H1 (cell line): ENCODE results near the gene ERI3. TPM values are rescaled to one million over a fixed set of nuclear protein-coding genes. Genes with fewer than 3 reads are reported as not detected.
A peak's percentile ranks its signal among the peaks of the same experiment; 100 is the strongest.

Experiments
- CTCF ChIA-PET: fragments of 300-600 bp; sonication (Branson Sonifier 250); formaldehyde crosslinking; loops from one replicate; lab custom pipeline; 2021; ENCODE audit not compliant: partially characterized antibody; lab: Charles Lee
- POLR2A ChIA-PET: fragments of 300-600 bp; sonication (Branson Sonifier 250); formaldehyde crosslinking; loops from one replicate; lab custom pipeline; 2021; ENCODE audit warnings: inconsistent platforms; ENCODE audit not compliant: partially characterized antibody; lab: Charles Lee
- DNase-seq, 2 experiments: peaks; one replicate each; pipeline versions ENCODE4 v3.0.0 to v3.0.0-alpha.2; 2010 to 2022; ENCODE audit warnings: low spot score in 2 of 2, low read depth in 1 of 2, mixed read lengths in 1 of 2
- FAIRE-seq: peaks from 2 replicates; lab custom pipeline; 2011; peaks lifted over from hg19 to GRCh38; lab: Jason Lieb, UNC
- H2AFZ ChIP-seq: 2 replicates; pipeline ENCODE4 v1.8.1; 2012; ENCODE audit warnings: low read length, inconsistent platforms
- H2AK5ac ChIP-seq: 2 replicates; pipeline ENCODE4 v1.6.1; 2013; ENCODE audit warnings: low read depth, low read length
- H2BK120ac ChIP-seq: replicated peaks from 2 replicates; pipeline ENCODE3; 2013; ENCODE audit warnings: low read depth, low read length, inconsistent platforms
- H2BK12ac ChIP-seq: 2 replicates; pipeline ENCODE4 v1.6.1; 2013; ENCODE audit warnings: low read depth, low read length
- H2BK15ac ChIP-seq: 2 replicates; pipeline ENCODE4 v1.6.1; 2013; ENCODE audit warnings: low read length
- H2BK20ac ChIP-seq: 2 replicates; pipeline ENCODE4 v1.6.1; 2013; ENCODE audit warnings: low read length
- H2BK5ac ChIP-seq: 2 replicates; pipeline ENCODE4 v1.6.1; 2013; ENCODE audit warnings: low read depth, low read length
- H3K14ac ChIP-seq: 2 replicates; pipeline ENCODE4 v1.6.1; 2013; ENCODE audit warnings: inconsistent platforms; ENCODE audit not compliant: insufficient read length
- H3K18ac ChIP-seq: 2 replicates; pipeline ENCODE4 v1.6.1; 2013; ENCODE audit warnings: low read length; ENCODE audit errors: extremely low read depth
- H3K23ac ChIP-seq: 2 replicates; pipeline ENCODE4 v1.6.1; 2013; ENCODE audit warnings: inconsistent platforms; ENCODE audit not compliant: insufficient read length
- H3K23me2 ChIP-seq: 2 replicates; pipeline ENCODE4 v1.6.1; 2013; ENCODE audit warnings: low read depth, low read length
- H3K27ac ChIP-seq: 2 replicates; pipeline ENCODE4 v1.6.1; 2011; ENCODE audit warnings: low read depth, low read length, inconsistent platforms
- H3K27me3 ChIP-seq, 4 experiments: replicated peaks in 1 of 4; 1 replicate in 1 of 4; 2 replicates in 3 of 4; pipeline versions ENCODE4 v1.6.1 to v1.8.1; 2011 to 2013; ENCODE audit warnings: low read length in 3 of 4, mild to moderate bottlenecking in 3 of 4, inconsistent platforms in 2 of 4, mixed read lengths in 2 of 4, moderate library complexity in 1 of 4; ENCODE audit not compliant: control insufficient read depth in 3 of 4, insufficient read depth in 3 of 4; ENCODE audit errors: extremely low read depth in 1 of 4
- H3K36me3 ChIP-seq, 4 experiments: 2 replicates each; pipeline versions ENCODE4 v1.6.1 to v1.8.1; 2011 to 2013; ENCODE audit warnings: mild to moderate bottlenecking in 4 of 4, low read length in 3 of 4, moderate library complexity in 2 of 4, control low read depth in 1 of 4, inconsistent platforms in 1 of 4; ENCODE audit not compliant: insufficient read depth in 4 of 4, control insufficient read depth in 2 of 4
- H3K4ac ChIP-seq: replicated peaks from 2 replicates; pipeline ENCODE3; 2013; ENCODE audit warnings: low read length, low read depth, mixed read lengths, inconsistent platforms; ENCODE audit not compliant: insufficient read length
- H3K4me1 ChIP-seq, 4 experiments: replicated peaks in 1 of 4; 1 replicate in 1 of 4; 2 replicates in 3 of 4; pipeline versions ENCODE4 v1.6.1 to v1.8.1; 2011 to 2013; ENCODE audit warnings: low read length in 3 of 4, inconsistent platforms in 2 of 4, mixed read lengths in 1 of 4; ENCODE audit not compliant: insufficient read depth in 4 of 4, control insufficient read depth in 3 of 4
- H3K4me2 ChIP-seq, 2 experiments: 2 replicates each; pipeline versions ENCODE4 v1.6.1 to v1.8.1; 2011 to 2013; ENCODE audit warnings: low read depth in 2 of 2, low read length in 2 of 2, control low read depth in 1 of 2, inconsistent platforms in 1 of 2, mild to moderate bottlenecking in 1 of 2; ENCODE audit not compliant: insufficient read depth in 1 of 2
- H3K4me3 ChIP-seq, 4 experiments: fragments of 200-600, 300-600 bp in 1 of 4; sonication (generic), shearing (Covaris generic), sonication (Bioruptor Twin) in 1 of 4; 2 replicates each; pipeline versions ENCODE4 v1.5.1 to v1.8.1; 2011 to 2016; ENCODE audit warnings: low read length in 4 of 4, low read depth in 3 of 4, control low read depth in 2 of 4, inconsistent platforms in 2 of 4, mild to moderate bottlenecking in 2 of 4, mixed read lengths in 1 of 4, moderate library complexity in 1 of 4; ENCODE audit not compliant: insufficient read depth in 2 of 4; ENCODE audit errors: extremely low read depth in 1 of 4
- H3K56ac ChIP-seq: replicated peaks from 2 replicates; pipeline ENCODE3; 2013; ENCODE audit warnings: low read depth, mild to moderate bottlenecking, mixed read lengths, low read length, inconsistent platforms; ENCODE audit not compliant: insufficient read length
- H3K79me1 ChIP-seq: 2 replicates; pipeline ENCODE4 v1.6.1; 2013; ENCODE audit warnings: low read depth, low read length, control low read depth
- H3K79me2 ChIP-seq, 2 experiments: 2 replicates each; pipeline versions ENCODE4 v1.6.1 to v1.8.1; 2012 to 2013; ENCODE audit warnings: low read length in 2 of 2, mild to moderate bottlenecking in 2 of 2, inconsistent platforms in 1 of 2; ENCODE audit not compliant: insufficient read depth in 2 of 2, control insufficient read depth in 1 of 2
- H3K9ac ChIP-seq, 4 experiments: replicated peaks in 1 of 4; 1 replicate in 1 of 4; 2 replicates in 3 of 4; pipeline versions ENCODE4 v1.6.1 to v1.8.1; 2011 to 2013; ENCODE audit warnings: low read depth in 3 of 4, low read length in 3 of 4, control low read depth in 2 of 4, mild to moderate bottlenecking in 2 of 4, moderate library complexity in 2 of 4, inconsistent platforms in 1 of 4; ENCODE audit errors: extremely low read depth in 1 of 4
- H3K9me3 ChIP-seq, 2 experiments: 2 replicates each; pipeline versions ENCODE4 v1.6.1 to v1.8.1; 2012 to 2013; ENCODE audit warnings: mild to moderate bottlenecking in 2 of 2, moderate library complexity in 2 of 2, control low read depth in 1 of 2, inconsistent platforms in 1 of 2, low read depth in 1 of 2, low read length in 1 of 2, mixed read lengths in 1 of 2; ENCODE audit not compliant: insufficient read depth in 2 of 2
- H4K20me1 ChIP-seq, 2 experiments: replicated peaks in 1 of 2; 2 replicates each; pipeline versions ENCODE3 to v1.8.1; 2011 to 2013; ENCODE audit warnings: inconsistent platforms in 2 of 2, low read length in 2 of 2, mild to moderate bottlenecking in 1 of 2; ENCODE audit not compliant: insufficient read depth in 2 of 2, control insufficient read depth in 1 of 2
- H4K5ac ChIP-seq: 2 replicates; pipeline ENCODE4 v1.6.1; 2013; ENCODE audit warnings: low read length, low read depth, mixed read lengths, inconsistent platforms; ENCODE audit not compliant: insufficient read length
- H4K8ac ChIP-seq: 2 replicates; pipeline ENCODE4 v1.8.0; 2013; ENCODE audit warnings: mild to moderate bottlenecking, moderate library complexity, low read length, inconsistent platforms; ENCODE audit not compliant: insufficient read depth; ENCODE audit errors: extremely low read depth
- H4K91ac ChIP-seq: replicated peaks from 2 replicates; pipeline ENCODE3; 2013; ENCODE audit warnings: low read length, mixed read lengths, inconsistent platforms; ENCODE audit not compliant: insufficient read length
- BCL11A ChIP-seq, 2 experiments: IDR thresholded peaks; one replicate each; pipeline ENCODE4 v1.6.1; 2011; ENCODE audit warnings: low read depth in 2 of 2, low read length in 2 of 2, mild to moderate bottlenecking in 2 of 2
- BRCA1 ChIP-seq: IDR thresholded peaks from 2 replicates; pipeline ENCODE4 v1.6.1; 2012; ENCODE audit warnings: low read depth, low read length, improper control_type of control experiment
- POLR2AphosphoS5 ChIP-seq: IDR thresholded peaks from 2 replicates; pipeline ENCODE4 v1.6.1; 2011; ENCODE audit warnings: low read depth, low read length
- WGBS, 2 experiments: shearing (Covaris generic) in 1 of 2; methylation state at CpG; one replicate each; pipeline versions ENCODE4 v1.1.6 to v1.1.7; 2013 to 2015; ENCODE audit warnings: low lambda C conversion rate in 2 of 2, mixed read lengths in 2 of 2, inconsistent platforms in 1 of 2, low coverage in 1 of 2, missing lambda C conversion rate in 1 of 2; ENCODE audit not compliant: insufficient replicate concordance in 2 of 2, insufficient coverage in 1 of 2, insufficient read length in 1 of 2; ENCODE audit errors: extremely low coverage in 1 of 2, missing lambda C conversion rate in 1 of 2; 5-methylcytosine and 5-hydroxymethylcytosine counted together
- polyA plus RNA-seq, 7 experiments: library from polyadenylated mRNA; depleted of rRNA in 3 of 7; stranded (reverse) in 5 of 7; unstranded in 2 of 7; fragments of >200 nt in 5 of 7; fragments of 200-250 nt in 2 of 7; gene quantifications; 1 replicate in 5 of 7; 2 replicates in 1 of 7; 4 replicates in 1 of 7; pipeline versions ENCODE4 v1.2.1 to v1.2.3, GENCODE V29; 2011 to 2013; ENCODE audit warnings: missing spikeins in 2 of 7, mixed read lengths in 2 of 7
- total RNA-seq: library from RNA; stranded (reverse); fragmentation: NEBNext Ultra II Directional; extraction: Animal tissue kit (Norgen Biotek cat#: 25700); gene quantifications from 2 replicates; pipeline ENCODE4 v1.2.1, GENCODE V29; 2021

The ERI3 gene
- total and polyA plus RNA-seq, 2 of the 8 experiments (the other 6 are each of a cell fraction or from before 2014, with no cell fraction given), result 81.1 to 199 TPM

DNA sequence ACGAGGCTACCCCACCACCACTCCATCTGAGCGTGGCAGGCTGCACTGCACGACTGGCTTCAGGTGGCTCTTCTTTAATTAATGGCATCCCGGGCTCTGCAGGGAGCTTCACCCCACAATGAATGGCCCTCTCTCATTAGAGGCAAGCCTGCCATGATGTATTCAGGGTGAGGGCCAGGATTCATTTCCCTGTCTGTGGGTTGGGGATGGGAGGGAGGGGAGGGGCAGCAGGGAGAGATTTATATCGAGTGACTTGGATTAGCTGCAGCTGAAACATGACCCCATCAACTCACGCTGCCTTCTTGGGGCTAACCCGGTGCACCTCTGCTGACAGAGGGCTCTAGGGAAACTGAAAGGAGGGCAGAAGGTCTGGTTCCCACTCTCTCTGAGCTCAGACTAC, 54.2 kb downstream of the ERI3 start:
- ChIA-PET CTCF (interaction anchor here (0.9 to 2.5 kb wide), 7 partner anchors 11 to 307 kb away, joined by 3 to 11 read pairs (median 4); no protein-coding TSS in a partner anchor), POLR2A (interaction anchor here (1.5 to 1.7 kb wide), 2 partner anchors 19 to 352 kb away, joined by 3 read pairs; no protein-coding TSS in a partner anchor)
- no peak overlapping the region for H3K23ac ChIP-seq
- H3K79me1 ChIP-seq, result no peaks in the 10 kb centered on the region; the same call in 1 of the 2 replicates
- H2BK20ac ChIP-seq, result no peak overlapping the region
- no peak overlapping the region for H2BK12ac ChIP-seq
- no peak overlapping the region for H4K5ac ChIP-seq
- no peak overlapping the region for H3K14ac ChIP-seq
- no peak overlapping the region for H2BK15ac ChIP-seq
- H2BK120ac ChIP-seq, result no peak overlapping the region
- H3K4me2 ChIP-seq, result no peak overlapping the region
- no peak overlapping the region for H3K4me3 ChIP-seq
- H4K91ac ChIP-seq, result no peak overlapping the region
- H2AK5ac ChIP-seq, result no peak overlapping the region
- H4K8ac ChIP-seq, result no peak overlapping the region
- H3K27ac ChIP-seq, result no peak overlapping the region
- H3K56ac ChIP-seq, result no peak overlapping the region
- no peak overlapping the region for H3K4ac ChIP-seq
- H3K18ac ChIP-seq, result no peak overlapping the region
- H2BK5ac ChIP-seq, result no peak overlapping the region
- FAIRE-seq, result no peak
- TF ChIP-seq BRCA1 (no peak), POLR2AphosphoS5 (0 out of 2 replicates have a peak, but pooled peaks have one; percentile 30), BCL11A (IDR thresholded peaks at IDR 0.05; ENCODE audit: low read depth in 2 of 2, low read length in 2 of 2) (no peak)
- no peaks in the 10 kb centered on the region for H3K23me2 ChIP-seq
- H3K27me3 ChIP-seq, result no peaks in the 10 kb centered on the region
- peaks cover 0 to 5% (median 0%) of the 10 kb centered on the region in 4 experiments; a peak in 3 of 7 replicates for H3K4me1 ChIP-seq
- H3K36me3 ChIP-seq, result peaks cover 7 to 29% (median 13%) of the 10 kb centered on the region in 4 experiments; a peak in 7 of 8 replicates
- peaks cover 3 to 9% of the 10 kb centered on the region in 2 experiments for H4K20me1 ChIP-seq
- DNase-seq, result no peak
- 79% methylated on average over 5 of the region's 7 CpGs; no CpG with 5 or more reads in 1 of the 2 experiments for WGBS, 2 experiments
- no peaks in the 10 kb centered on the region for H3K9me3 ChIP-seq
- H3K9ac ChIP-seq, result no peak overlapping the region
- no peak overlapping the region for H2AFZ ChIP-seq
- no peaks in the 10 kb centered on the region for H3K79me2 ChIP-seq
